Cardiac muscle cell (in vitro differentiated cells and primary cell): ENCODE measurements around the gene ARSI. TPM values are rescaled to one million over a fixed set of nuclear protein-coding genes. Genes with fewer than 3 reads are reported as not detected.

ENCODE experiments used
- DNase-seq, 2 donors: peaks; one replicate each; pipeline versions ENCODE4 v3.0.0 to v3.0.0-alpha.2; 2010 to 2017; ENCODE audit warnings: low read depth in 1 of 2, low spot score in 1 of 2
- H3K27ac ChIP-seq: fragments of 200-600 bp; sonication (generic); 2 replicates; pipeline ENCODE4 v1.5.1; 2016
- H3K27me3 ChIP-seq: fragments of 200-600 bp; sonication (generic); 2 replicates; pipeline ENCODE4 v1.6.0; 2016; ENCODE audit warnings: control low read depth
- H3K36me3 ChIP-seq: fragments of 200-600 bp; sonication (generic); 2 replicates; pipeline ENCODE4 v1.5.1; 2016; ENCODE audit warnings: control low read depth
- H3K4me1 ChIP-seq: fragments of 200-600 bp; sonication (generic); 2 replicates; pipeline ENCODE4 v1.8.1; 2017; ENCODE audit warnings: low read depth, mild to moderate bottlenecking, mixed run types
- H3K4me3 ChIP-seq: fragments of 200-600 bp; sonication (generic); 2 replicates; pipeline ENCODE4 v1.5.1; 2016; ENCODE audit warnings: mild to moderate bottlenecking
- H3K9me3 ChIP-seq: fragments of 200-600 bp; sonication (generic); 2 replicates; pipeline ENCODE4 v1.5.1; 2017; ENCODE audit warnings: low read depth, mild to moderate bottlenecking, control low read depth
- CTCF ChIP-seq: IDR thresholded peaks from 2 replicates; pipeline ENCODE4 v1.5.1; 2012; ENCODE audit warnings: low read depth, mild to moderate bottlenecking, low read length
- polyA plus RNA-seq: library from polyadenylated mRNA; unstranded; fragments of >200 nt; fragmentation: Nextera tagmentation; extraction: Ambion mirVana; gene quantifications from 2 replicates; pipeline ENCODE4 v1.2.1, GENCODE V29; 2016
- total RNA-seq: library from RNA; depleted of rRNA; stranded (reverse); fragments of >200 nt; gene quantifications from 2 replicates; pipeline ENCODE4 v1.2.3, GENCODE V29; 2016

ARSI gene
- total and polyA plus RNA-seq, 2 experiments from 2014 or later: 2.1 to 3.3 TPM

- TF ChIP-seq CTCF: no peak
- no peaks in the 10 kb centered on the region for H3K36me3 ChIP-seq
Measured at GRCh38 chr5:150321784-150322183, 19.1 kb upstream of the ARSI start.

GRCh38 chr5:150321211-150321610 lies 18.5 kb upstream of the ARSI start:
- no peak overlapping the region for H3K4me3 ChIP-seq
- TF ChIP-seq CTCF: no peak
- H3K4me1 ChIP-seq: peaks cover 17% of the 10 kb centered on the region
- no peaks in the 10 kb centered on the region for H3K27me3 ChIP-seq
- no peaks in the 10 kb centered on the region for H3K36me3 ChIP-seq
- H3K27ac ChIP-seq: no peak overlapping the region
- no peaks in the 10 kb centered on the region for H3K9me3 ChIP-seq
- no peak for DNase-seq

More at GRCh38 chr5:150321784-150322183, 19.1 kb upstream of the ARSI start:
- Histone ChIP-seq H3K27ac (no peak overlapping the region), H3K4me3 (no peak overlapping the region), H3K4me1 (peaks cover 17% of the 10 kb centered on the region), H3K9me3 (no peaks in the 10 kb centered on the region), H3K27me3 (no peaks in the 10 kb centered on the region)
- no peak for DNase-seq

- peak overlapping the region; percentile 20 for H3K27ac ChIP-seq
- H3K36me3 ChIP-seq: no peaks in the 10 kb centered on the region
- no peaks in the 10 kb centered on the region for H3K9me3 ChIP-seq
- no peak overlapping the region for H3K4me3 ChIP-seq
- no peaks in the 10 kb centered on the region for H3K27me3 ChIP-seq
- H3K4me1 ChIP-seq: peaks cover 17% of the 10 kb centered on the region
- no peak for TF ChIP-seq CTCF
- DNase-seq: peak in 1 of 2 donors; percentile 88
Measured at GRCh38 chr5:150320044-150320613, 17.4 kb upstream of the ARSI start.

- Histone ChIP-seq H3K27me3 (no peaks in the 10 kb centered on the region), H3K9me3 (no peaks in the 10 kb centered on the region), H3K36me3 (no peaks in the 10 kb centered on the region), H3K4me1 (peaks cover 17% of the 10 kb centered on the region), H3K4me3 (no peak overlapping the region), H3K27ac (peak overlapping the region; percentile 61)
- no peak for TF ChIP-seq CTCF
- no peak for DNase-seq
Measured at GRCh38 chr5:150319484-150319790, 16.7 kb upstream of the ARSI start.

GRCh38 chr5:150318613-150319483 lies 16.1 kb upstream of the ARSI start:
- H3K4me3 ChIP-seq: no peak overlapping the region

More at GRCh38 chr5:150318613-150319483, 16.1 kb upstream of the ARSI start:
- H3K27me3 ChIP-seq: no peaks in the 10 kb centered on the region
- H3K36me3 ChIP-seq: no peaks in the 10 kb centered on the region
- no peak for TF ChIP-seq CTCF
- DNase-seq: no peak
- peak overlapping the region; percentile 61 for H3K27ac ChIP-seq
- H3K4me1 ChIP-seq: peaks cover 17% of the 10 kb centered on the region
- H3K9me3 ChIP-seq: no peaks in the 10 kb centered on the region
